ENCODE measurements around the gene RNF44.
"Not testable (repeated sequence)": the region's sequence is repeated elsewhere in the genome, so short reads cannot be mapped to it uniquely, and the experiment has no call there.

The RNF44 gene

DNA sequence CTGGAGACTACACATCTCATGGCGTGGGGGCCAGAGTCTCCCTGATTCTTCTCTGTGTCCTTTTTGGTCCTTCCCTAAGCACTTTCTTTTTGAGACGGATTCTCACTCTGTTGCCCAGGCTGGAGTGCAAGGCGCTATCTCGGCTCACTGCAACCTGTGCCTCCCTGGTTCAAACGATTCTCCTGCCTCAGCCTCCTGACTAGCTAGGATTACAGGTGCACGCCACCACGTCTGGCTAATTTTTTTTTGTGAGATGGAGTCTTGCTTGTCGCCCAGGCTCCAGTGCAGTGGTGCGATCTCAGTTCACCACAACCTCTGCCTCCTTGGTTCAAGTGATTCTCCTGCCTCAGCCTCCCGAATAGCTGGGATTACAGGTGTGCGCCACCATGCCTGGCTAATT is 13.7 kb upstream of the RNF44 start:
- DNase-seq, result not testable (repeated sequence)

DNA sequence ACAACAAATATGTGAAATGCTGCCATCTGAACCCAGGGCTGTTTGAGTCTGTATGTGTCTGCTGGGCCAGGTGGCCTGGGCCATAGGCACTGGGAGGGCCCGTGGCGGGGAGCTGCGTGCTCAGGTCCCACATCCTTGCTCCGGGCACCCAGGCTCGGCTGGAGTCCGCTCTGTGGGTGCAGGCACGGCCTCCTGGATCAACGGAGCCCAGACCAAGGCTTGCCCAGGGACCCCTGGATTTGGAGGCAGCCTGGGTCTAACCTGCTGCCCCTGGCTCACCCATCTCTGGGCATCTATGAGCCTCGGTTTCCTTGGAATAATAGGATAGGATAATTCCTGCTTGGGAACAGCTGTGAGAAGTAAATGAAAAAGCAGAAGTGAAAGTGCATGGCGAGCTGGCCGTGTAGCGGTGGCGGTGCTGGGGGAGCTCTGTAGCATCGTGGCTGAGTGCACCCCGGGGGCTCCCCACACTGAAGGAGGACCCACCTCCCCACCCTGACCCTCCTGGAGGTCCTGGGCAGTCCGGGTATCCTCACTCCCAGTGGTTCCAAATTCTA is 13.2 kb upstream of the RNF44 start:
- DNase-seq, result no peak

DNA sequence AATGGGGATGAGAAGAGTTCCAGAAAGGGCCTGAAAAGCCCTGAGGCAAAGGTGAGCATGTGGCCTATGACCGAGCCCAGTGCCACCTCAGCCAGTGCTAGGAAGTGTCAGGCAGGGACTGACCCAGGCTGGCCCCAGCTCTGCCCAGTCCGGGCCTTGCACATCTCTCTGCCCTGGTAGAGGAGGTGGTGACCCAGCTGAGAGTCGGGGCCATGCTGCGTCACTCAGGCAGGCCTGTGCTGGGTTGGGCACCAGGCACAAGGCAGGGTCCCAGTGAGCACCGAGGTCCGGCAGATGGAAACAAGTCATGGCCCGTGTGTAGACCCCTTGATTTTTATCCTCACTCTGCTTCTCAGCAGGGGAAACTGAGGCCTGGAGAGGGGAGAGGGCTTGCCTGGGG is 12.7 kb upstream of the RNF44 start:
- no peak for DNase-seq

DNA sequence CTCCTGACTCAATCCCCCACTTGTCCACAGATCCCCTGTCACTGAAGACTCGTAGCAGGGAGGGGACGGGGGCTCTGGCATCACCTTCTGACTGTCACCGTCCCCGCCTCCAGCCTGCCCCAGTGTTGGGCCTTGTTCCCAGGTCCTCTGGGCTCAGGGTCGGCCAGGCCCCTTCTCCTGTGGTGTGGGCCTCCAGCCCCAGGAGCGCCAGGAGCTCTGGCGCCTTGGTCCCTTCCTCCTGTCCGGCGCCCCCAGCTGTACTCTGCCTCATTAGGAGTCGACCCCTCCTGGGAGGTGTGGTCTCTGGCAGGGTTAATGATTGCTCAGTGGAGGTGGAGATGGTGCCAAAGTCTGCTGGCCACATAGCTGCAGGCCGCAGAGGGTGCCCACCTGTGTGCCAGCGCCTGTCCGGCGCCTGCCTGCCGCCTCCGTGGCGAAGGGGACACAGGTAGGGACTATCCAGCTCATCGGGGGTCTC is 11.8 kb upstream of the RNF44 start, which contains the start of gene CDHR2:
Gene CDHR2 (plus strand): TSS at position 376 of the 478 bp plus-strand sequence. CDS start 16,011 bp downstream, outside the sequence.
- no peak for DNase-seq

DNA sequence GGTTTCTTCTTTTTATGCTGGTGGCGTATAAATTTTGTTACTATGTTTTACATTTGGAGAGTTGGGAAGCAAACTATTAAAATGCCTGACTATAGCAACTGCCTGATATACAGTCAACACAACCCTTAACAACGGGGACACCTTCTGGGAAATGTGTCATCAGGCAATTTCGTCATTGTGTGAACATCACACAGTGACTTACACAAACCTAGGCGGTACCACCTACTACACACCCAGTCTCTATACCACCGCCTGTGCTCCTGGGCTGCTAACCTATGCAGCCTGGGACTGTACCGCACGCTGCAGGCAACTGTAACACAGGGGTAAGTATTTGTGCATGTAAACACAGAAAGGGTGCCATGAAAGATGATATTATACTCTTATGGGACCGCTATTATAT is 10.6 kb upstream of the RNF44 start:
- no peak for DNase-seq

DNA sequence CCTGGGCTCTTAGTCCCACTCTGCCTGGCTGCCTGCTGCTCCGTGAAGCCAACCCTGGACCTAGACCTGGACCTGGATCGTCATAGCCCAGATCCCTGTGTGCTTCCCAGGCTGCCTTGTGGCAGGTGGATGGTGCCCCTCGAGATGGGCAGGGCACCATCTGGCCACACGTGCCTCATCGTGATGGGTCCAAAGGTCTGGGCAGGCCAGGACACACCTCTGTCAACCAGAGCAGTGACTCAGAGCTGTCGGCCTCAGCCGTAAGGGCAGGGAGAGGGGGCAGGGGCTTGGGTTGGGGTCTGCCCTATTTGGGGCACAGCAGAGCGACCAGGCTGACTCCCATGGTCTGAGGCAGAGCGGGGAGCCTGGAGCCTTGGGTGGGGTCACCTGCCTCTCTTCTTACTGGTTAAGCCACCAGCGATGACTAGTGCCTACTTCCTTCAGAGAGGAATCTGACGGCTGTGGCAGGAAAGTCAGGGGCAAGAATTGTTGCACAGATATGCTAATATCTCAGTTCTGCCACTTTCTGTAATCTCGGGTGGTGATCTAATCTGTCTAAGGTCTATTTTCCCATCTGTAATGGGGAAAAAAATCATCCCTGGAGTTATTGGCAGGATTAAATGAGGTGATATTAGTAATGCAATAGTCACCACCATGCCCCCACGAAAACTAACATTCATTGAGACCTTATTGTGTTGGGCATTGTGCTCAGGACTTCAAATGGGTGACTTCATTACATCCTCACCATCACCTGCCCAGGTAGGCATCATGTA is 8.7 kb upstream of the RNF44 start:
- DNase-seq, result no peak

DNA sequence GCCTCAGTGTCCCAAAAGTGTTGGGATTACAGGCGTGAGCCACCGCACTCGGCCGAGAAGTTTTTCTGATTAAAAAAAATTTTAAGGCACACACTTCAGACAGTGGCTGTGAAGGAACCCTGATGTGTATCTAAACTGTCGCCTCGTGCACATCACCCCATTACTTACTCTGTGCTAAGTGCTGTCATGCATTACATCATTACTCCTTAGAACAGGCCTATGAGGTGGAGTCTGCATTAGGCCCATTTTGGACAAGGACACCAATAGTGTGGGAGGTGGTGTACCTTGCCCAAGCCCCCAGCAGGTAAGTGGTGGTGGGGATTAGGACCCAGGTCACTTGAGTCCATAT is 8.2 kb upstream of the RNF44 start:
- DNase-seq, result no peak

DNA sequence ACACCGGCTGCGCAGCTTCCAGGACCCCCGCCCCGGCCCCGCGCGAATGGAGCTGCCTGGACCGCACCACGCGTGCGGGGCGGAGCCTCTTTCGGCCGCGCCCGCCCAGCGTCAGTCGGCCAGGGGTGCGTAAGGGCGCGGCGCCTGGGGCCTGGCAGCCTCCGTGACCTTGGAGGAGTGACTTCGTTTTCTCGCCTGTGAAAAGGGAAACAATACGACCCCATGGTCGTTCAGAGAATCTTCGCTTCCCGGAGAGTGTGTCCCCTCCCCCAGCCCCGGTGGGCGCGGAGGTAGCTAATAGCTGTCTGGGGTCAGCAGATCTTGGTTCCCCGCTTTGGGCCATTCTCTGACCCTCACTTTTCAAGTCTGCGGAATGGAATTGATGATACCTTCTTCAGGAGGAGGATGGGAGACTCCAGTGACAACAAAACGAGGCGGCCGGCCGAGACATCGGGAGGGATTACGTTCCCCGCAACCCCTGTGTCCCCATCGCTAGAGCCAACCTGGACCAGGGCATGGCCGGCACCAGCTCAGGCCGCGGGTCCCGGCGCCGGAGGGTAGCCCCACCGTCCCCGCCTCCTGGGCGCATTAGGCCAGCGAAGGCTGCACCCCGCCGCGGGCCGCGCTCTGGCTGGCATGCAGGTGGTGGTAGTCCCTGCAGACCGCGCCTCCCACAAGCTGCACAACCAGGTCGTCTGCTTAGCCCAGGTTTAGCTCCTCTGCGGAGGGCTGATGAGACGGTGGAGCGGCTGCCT is 6.4 kb upstream of the RNF44 start:
- no peak for DNase-seq

DNA sequence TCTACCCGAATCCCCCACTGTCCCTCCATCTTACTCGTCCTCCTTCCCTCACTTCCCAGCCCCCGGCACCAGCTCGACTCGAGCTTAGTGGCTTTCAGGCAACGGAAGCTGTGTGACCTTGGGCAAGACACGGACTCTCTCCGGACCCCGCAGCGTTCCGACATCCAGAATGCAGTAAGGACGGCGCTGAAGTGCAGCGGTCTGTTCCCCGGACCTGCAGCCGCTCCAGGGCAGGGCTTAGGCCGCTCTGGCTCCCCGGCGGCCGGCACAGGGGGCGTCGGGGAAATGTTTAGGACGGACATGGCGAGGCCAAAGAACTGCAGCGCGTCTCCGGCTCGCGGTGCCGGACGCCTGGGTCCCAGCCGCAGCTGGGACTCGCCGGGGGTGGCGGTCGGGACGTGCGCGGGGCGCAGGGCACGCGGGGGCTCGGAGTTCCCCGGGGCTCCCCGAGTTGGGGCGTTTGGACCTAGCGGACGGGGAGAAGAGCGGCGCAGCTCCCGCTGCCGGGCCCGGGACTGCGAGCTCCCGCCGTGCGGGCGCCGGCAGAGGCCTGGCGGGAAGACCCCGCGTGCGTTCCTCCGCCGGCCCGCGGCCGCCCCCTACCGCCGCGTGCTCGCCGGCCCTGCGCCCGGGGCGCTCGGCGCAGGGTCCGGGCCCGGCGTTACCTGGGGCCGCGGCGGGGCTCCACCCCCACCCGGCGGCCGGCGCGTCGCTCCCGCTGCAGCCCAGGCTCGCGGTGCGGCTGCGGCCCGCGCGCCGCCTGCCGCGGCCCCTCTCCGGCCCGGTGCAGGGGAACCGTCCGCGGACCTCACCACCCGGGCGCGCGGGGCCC is 5.6 kb upstream of the RNF44 start:
- DNase-seq, result no peak

DNA sequence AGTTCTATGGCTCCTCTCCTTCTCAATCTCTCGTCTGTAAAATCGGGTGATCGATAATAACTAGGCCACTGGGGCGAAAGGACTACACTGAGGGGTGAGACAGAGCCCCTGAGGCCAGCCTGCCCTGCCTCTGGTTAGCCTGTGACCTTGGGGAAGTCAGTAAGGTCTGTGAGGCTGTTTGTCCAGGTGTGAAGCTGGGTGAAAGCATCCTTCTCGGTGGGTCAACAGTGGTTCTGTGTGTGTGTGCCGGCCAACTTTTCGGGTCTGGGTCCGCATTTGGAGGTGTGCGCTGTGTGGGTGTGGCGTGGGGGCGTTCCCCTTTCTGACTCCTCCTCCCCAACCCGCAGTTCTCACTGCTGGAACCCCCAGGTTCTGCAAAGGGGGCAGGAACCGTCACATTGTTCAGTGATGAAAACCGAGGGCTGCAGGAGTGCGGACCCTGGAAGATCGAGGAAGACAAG is 5.0 kb upstream of the RNF44 start:
- no peak for DNase-seq

DNA sequence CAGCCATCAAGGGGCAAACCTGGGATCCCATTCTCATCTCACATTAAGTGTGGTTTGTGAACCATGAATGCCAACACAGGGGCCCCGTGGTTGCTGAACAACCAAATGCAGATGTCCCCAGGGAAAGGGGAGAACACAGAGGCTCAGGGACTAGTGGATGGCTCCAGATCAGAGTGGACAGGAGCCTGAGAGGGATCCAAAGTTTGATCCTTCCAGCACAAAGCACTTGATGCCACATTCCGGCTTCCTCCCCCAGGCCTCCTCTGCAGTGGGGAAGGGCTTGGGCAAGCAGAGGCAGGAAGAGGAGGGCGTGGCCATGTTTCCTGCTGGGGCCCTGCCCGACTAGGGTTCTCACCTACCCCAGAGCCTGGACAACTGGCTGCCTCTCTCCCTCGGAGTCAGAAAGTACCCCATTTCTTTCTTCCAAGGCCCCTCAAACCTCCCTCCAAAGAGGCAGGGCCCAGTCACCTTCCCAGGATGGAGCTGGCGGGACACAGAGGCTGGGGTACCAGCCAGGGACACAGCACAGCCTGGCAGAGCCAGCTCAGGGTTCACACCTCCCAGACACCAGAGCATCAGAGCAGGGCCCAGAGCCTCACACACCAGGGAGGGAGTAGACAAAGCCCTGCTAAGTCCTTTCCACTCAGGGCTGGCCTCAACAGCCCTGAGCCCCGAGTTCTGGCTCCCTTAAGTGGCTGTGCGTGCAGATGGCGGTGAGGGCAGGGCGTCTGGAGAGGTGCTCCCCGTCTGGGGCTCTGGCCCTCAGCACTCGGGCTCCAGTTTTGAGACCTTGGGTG is 4.3 kb upstream of the RNF44 start:
- DNase-seq, result no peak

DNA sequence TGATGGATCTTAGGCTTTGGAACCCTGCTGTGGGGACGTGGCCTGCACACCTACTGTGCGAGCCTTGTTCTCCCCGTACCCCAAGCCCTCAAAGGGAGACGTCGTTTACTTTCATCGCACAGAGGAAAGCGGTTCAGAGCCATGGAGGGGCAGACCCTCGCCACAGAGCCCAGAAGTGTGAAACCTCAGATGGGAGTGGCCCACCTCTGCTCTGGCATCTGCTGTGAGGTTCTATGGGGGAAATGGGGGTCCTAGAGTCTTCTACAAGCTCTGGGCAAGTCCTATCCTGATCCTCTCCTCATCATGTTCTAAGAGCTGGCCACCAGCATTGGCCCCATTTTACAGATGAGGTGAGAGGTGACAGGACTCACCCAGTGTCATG is 3.7 kb upstream of the RNF44 start:
- DNase-seq, result no peak

DNA sequence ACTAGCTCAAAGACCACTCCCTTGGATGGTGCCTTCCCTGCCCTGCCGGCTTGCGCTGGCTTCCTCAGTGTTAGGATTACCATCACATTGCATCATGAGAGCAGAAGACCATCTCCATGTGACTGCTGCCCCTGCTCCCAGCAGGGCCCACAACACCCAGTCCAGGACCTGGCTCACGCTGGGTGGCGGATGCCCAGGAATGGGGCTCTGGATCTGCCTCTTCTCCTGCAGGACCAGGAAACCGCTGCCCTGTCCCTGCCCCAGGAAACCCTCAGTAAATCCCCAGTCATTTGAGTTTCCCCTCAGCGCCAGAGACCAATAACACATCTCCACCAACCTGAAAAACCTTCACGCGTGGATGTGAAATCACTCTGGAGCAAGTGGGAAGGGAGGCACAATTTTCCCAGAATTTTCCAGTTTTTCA is 3.3 kb upstream of the RNF44 start:
- no peak for DNase-seq

DNA sequence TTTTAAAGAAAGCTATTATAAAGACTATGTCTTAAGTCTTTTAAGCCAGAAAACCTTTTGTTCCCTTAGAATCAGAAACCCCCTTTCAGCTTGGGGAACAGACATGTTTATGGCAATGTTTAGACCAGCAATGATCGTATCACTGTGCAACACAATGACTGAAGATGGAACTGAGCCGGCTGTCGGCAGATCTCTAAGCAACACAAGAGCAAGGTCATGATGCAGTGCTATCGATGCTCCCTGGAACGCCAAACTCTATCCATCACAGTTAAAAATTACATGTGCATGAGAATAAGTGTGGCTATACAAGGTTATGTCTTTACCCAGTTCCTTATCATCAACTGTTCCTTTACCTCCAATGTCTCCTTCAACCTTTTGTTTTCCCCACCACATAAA is 1.8 kb upstream of the RNF44 start:
- DNase-seq, result no peak

DNA sequence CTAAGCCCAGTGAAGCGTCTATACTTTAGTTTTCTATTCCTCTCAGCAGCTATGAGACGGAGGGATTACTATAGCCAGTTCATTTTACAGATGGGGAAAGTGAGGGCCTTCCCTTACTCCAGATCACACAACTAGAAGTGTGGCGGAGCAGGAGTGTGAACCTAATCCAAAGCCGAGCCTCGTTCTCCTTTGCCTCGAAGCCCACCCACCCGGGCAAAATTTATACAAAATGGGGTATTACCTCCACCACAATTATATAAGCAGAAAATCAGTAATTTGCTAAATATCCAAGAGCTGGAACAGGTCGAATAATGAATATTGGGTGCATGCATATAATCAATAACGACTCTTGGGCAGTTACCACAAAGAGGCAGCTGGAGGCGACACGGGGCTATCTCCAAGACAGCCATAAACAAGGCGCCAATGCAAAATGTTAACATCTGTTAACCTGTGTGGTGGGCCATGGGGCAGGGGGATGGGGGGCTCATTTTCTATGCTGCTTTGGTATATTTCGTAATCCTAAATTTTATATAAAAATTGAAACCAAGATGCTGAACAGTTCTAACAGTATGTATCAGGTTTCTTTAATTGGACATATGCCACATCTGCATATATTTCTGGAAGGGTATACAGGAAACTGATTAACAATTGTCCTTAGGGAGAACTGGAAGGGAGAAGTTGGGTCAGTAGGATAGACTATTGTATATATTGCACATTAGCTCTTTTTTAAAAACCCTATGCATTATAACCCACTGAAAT is 1.2 kb upstream of the RNF44 start:
- no peak for DNase-seq

DNA sequence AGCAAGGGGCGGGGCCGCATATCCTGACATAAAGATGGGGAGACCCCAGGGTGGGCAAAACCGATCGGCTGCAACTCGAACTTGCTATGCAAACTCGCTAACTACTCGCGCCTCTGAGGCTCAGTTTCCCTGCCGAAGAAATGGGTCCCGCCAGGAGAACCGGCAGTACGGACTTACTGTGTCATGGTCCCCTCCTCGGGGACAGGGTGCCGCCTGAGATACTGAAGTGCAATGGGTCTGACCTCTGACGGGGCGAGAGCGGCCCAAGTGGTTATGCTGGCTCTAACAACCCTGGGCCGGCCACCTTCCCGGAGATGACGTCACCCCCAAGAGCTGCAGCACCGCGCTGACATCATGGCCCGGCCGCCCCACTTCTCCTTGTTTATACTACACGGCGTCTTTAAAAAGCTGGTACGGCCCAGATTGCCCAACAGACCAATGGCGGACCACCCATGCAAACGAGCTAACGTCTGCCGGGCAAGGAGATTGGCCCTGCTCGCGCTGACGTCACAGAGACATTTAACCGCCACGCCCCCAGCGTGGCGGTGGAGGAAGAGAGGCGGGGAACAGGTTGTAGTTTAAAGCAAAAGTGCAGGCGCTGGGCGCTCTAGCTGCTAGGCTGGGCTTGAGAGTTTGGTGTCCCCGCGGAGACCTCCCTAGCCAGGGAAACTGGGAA is 490 bp upstream of the RNF44 start:
- peak; percentile 88 for DNase-seq

DNA sequence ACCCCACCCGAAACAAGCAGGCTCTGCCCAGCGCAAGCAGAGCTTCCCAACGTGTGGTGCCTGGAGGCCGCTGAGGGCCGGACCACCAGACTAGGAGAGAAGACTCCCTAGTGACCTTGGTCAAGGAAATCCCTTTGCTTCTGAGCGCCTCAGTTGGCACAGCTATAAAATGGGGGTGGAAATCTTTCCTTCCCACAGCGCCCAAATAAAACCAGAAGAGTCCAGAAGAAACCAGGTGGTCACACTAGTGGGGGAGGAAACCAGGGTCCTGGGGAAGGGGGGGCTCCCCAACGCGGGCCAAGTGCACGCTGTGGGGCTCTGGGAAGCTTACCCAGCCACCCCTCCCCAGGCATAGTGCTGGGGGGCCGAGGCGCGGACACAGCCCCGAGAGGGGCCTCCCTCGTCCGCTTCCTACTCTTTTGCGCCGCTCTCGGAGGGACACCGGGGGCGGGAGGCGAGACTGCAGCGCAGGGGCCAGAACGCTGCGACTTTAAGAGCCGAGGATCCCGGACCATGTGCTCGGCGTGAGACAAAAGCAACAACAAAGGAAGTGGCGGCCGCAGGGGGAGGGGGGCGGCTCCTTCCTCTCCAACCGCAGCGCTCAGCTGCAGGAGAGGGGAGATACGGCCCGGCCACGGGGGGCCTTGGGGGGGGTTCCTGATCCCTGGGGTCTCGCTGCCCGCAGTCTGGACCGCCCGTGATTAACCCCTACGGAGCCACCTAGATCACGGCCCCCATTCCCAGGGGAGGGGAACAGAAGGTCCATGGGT is 885 bp downstream of the RNF44 start:
- DNase-seq, result peak; percentile 41

DNA sequence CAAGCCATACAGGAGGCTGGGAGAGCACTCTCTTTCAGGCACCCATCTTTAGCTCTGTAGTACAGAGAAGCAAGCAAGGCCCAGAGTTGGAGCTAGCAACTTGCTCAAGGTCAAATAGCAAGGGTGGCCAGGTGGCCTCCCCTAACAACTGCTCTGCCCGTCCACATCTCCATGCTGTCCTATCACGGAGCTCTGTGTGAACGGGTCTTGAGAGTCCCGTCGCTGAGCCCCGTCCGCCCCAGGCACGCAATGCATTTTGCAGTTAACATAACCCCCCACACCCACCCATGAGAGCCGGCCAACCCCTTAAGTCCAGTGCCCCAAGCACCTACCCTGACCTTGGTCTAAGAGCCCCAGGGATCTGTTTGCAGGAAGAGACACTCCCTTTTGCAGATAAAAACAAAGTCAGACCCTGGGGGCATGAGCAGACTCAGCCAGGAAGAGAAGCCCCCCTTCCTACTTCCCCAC is 1.5 kb downstream of the RNF44 start:
- DNase-seq, result no peak

DNA sequence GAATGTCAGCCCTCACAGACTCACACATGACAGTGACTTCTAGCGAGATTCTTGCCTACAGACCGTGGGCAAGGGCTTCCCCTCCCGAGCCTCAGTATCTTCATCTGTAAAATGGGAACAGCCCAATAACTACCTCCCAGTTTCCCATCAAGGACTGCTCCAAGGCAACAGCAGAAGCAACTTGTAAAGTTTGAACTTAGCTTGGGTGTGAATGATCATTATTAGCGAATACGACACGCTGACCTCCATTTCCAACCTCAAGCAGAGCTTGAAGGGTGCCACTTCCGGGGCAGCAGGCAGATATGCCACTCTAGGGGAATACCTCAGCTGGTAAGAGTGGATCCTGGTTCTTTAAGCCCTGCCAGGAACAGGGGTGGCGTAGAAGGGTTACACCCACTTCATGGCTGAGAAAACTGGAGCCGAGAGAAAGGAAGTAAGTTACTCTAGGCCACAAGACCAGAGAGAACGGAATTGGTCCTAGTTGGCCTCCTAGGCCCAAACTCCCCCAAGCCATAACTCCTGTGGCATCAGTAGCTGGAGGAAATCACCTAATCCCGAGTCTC is 2.0 kb downstream of the RNF44 start:
- no peak for DNase-seq

DNA sequence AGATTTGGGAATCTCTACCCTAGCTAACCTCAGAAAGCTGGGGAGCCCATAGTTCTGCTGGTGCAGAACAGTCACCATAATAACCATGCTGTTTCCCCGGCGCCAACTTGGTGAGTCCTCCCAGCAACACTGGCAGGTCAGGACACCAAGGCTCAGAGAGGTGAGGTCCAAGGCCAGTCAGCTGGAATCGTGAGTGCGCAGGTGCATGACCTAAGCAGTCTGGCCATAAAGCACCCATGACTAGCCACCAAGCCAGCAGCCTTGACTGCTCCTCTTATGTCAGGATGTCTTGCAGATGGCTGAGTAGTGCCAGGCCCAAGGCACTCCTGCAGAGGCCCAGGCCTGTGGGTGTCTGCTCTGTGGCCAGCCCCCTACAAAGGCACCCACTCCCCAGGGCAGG is 2.6 kb downstream of the RNF44 start:
- DNase-seq, result no peak
